Measurements from ENCODE around the gene PPP2R2C. TPM values are rescaled to one million over a fixed set of nuclear protein-coding genes. Genes with fewer than 3 reads are reported as not detected.

Gene PPP2R2C
- total and polyA plus RNA-seq, 9 of the 15 experiments (the other 6 are each of a cell fraction or from before 2014, with no cell fraction given) = 0.04 to 0.06 TPM; not detected in 7

DNA sequence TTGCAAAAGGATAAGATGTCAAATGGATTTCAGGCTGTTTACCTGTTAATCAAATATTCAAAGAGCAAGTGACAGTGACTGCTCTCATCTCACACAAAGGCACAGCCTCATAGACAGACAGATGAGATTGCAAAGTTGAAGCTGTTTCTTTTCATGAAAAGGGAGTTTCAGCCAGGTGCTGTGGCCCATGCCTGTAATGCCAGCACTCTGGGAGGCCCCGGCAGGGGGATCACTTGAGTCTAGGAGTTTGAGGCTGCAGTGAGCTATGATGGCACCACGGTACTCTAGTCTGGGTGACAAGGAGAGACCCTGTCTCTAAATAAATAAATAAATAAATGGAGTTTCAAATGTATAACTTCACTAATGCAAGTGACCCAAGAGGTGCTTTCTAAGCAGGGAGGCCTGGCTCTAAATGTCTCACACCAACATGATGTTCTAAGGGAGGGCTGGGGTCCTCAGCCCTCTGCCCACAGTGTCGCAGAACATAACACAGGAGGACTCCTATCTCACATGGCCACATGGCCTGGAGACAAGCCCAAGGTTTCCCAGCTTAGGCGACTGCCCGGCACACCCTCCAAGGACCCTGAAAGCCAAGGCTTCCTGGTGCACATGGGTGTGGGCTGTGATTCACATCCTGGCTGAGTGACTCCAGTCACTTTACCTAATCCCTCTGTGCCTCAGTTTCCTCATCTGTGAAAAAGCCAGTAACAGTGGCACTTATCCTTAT, 26.8 kb downstream of the PPP2R2C start:
- CTCF ChIA-PET (ENCODE audit: low intra/inter-chr PET ratio) = no interaction called here
- H4K20me1 ChIP-seq (replicated peaks; ENCODE audit: control insufficient read depth, insufficient read depth, low read length) = peaks cover 7% of the 10 kb centered on the region; the same call in 1 of the 2 replicates
- H3K27ac ChIP-seq (ENCODE audit: extremely low read depth, low read depth, low read length) = no peak overlapping the region
- in situ Hi-C loops (cut with MboI) (no loop called here), intact Hi-C loops (cut with micrococcal nuclease) (no loop called here)
- POLR2A ChIA-PET = no interaction called here
- 1% methylated on average over 5 of the region's 5 CpGs for WGBS (ENCODE audit: insufficient coverage, low coverage, missing lambda C conversion rate)
- H3K4me2 ChIP-seq (ENCODE audit: insufficient read depth, low read length) = no peak overlapping the region
- H3K4me3 ChIP-seq = no peak overlapping the region
- no peaks in the 10 kb centered on the region for H3K9me3 ChIP-seq (replicated peaks; ENCODE audit: control insufficient read depth, insufficient read depth, low read depth, low read length)
- ATAC-seq (no peak), FAIRE-seq (no peak), DNase-seq (ENCODE audit: extremely low read depth in 1 of 4, low spot score in 3 of 4) (no peak)
- H3K9ac ChIP-seq (ENCODE audit: insufficient read depth in 1 of 2, low read depth in 2 of 2, low read length in 2 of 2) = no peak overlapping the region
- no peaks in the 10 kb centered on the region for H3K4me1 ChIP-seq (replicated peaks in 1 of 2; ENCODE audit: control insufficient read depth in 2 of 2, insufficient read depth in 2 of 2, low read length in 2 of 2)
- peaks cover 2% of the 10 kb centered on the region for H3K9me1 ChIP-seq (ENCODE audit: control insufficient read depth, insufficient read depth, low read length)
- H3K27me3 ChIP-seq (ENCODE audit: control insufficient read depth in 2 of 2, insufficient read depth in 2 of 2, low read length in 2 of 2) = peaks cover 22 to 75% of the 10 kb centered on the region in 2 experiments; a peak in 4 of 5 replicates
- no peak overlapping the region for H2AFZ ChIP-seq (ENCODE audit: low read depth, low read length)
- no peaks in the 10 kb centered on the region for H3K36me3 ChIP-seq (ENCODE audit: control insufficient read depth, insufficient read depth, low read length)
- no peaks in the 10 kb centered on the region for H3K79me2 ChIP-seq (ENCODE audit: control insufficient read depth, insufficient read depth, low read length)
- TF ChIP-seq SRSF1 (IDR thresholded peaks at IDR 0.05; ENCODE audit: low read depth, low read length) (no peak), MXI1 (IDR thresholded peaks at IDR 0.05; ENCODE audit: low read depth, low read length) (no peak), SIX5 (IDR thresholded peaks at IDR 0.05; ENCODE audit: borderline replicate concordance in 1 of 2, insufficient read depth in 1 of 2, low read depth in 1 of 2, low read length in 2 of 2) (no peak), ZNF668 (CRISPR knock-in tag; IDR thresholded peaks at IDR 0.05) (no peak), TEAD1 (CRISPR knock-in tag; IDR thresholded peaks at IDR 0.05) (no peak), ETV5 (CRISPR knock-in tag; IDR thresholded peaks at IDR 0.05; ENCODE audit: low read depth) (no peak), FOXJ2 (tag; IDR thresholded peaks at IDR 0.05) (no peak), ZNF75A (CRISPR knock-in tag; IDR thresholded peaks at IDR 0.05) (no peak), PHF8 (IDR thresholded peaks at IDR 0.05; ENCODE audit: borderline replicate concordance, low read length) (no peak), MCM5 (IDR thresholded peaks at IDR 0.05; ENCODE audit: low read depth) (no peak)
- BruUV-seq (replicated peaks) = no TSS peak
